Heart right ventricle (tissue), 16 donors: Measurements from ENCODE around the gene DLL4. TPM values are rescaled to one million over a fixed set of nuclear protein-coding genes. Genes with fewer than 3 reads are reported as not detected.

Experiments
- ATAC-seq, 8 donors: fragments of 200-7000 bp; cut with Tn5 transposase; one replicate each; pipeline ENCODE4 v1.9.1; 2020; ENCODE audit warnings: mild to moderate bottlenecking in 8 of 8, moderate library complexity in 8 of 8, moderate number of reproducible peaks in 1 of 8
- DNase-seq, 2 donors: peaks; one replicate each; pipeline ENCODE4 v3.0.0-alpha.2; 2020
- H3K27ac ChIP-seq, 10 donors: fragments of 200-600 bp; sonication (generic) in 2 of 10; one replicate each; pipeline versions ENCODE4 v1.5.0 to v1.8.0; 2020 to 2022; ENCODE audit warnings: mild to moderate bottlenecking in 3 of 10
- H3K27me3 ChIP-seq, 7 donors: fragments of 200-600 bp; one replicate each; pipeline ENCODE4 v1.8.0; 2021 to 2022; ENCODE audit warnings: mild to moderate bottlenecking in 2 of 7
- H3K36me3 ChIP-seq, 9 donors: fragments of 200-600 bp; sonication (generic) in 1 of 9; one replicate each; pipeline versions ENCODE4 v1.5.0 to v1.8.0; 2020 to 2022; ENCODE audit warnings: mild to moderate bottlenecking in 2 of 9
- H3K4me1 ChIP-seq, 9 donors: fragments of 200-600 bp; sonication (generic) in 1 of 9; one replicate each; pipeline versions ENCODE4 v1.5.0 to v1.8.0; 2020 to 2022; ENCODE audit warnings: mild to moderate bottlenecking in 4 of 9
- H3K4me3 ChIP-seq, 10 donors: fragments of 200-600 bp; sonication (generic) in 2 of 10; one replicate each; pipeline versions ENCODE4 v1.5.0 to v1.8.0; 2020 to 2022; ENCODE audit warnings: mild to moderate bottlenecking in 7 of 10, moderate library complexity in 2 of 10
- H3K9me3 ChIP-seq, 11 donors: fragments of 200-600 bp in 10 of 11; sonication (generic) in 2 of 11; one replicate each; pipeline versions ENCODE4 v1.5.0 to v1.8.0; 2013 to 2022; ENCODE audit warnings: mild to moderate bottlenecking in 2 of 11, control low read depth in 1 of 11, moderate library complexity in 1 of 11
- WGBS, 2 donors: extraction: QIAGEN DNeasy Blood & Tissue Kit; methylation state at CpG; one replicate each; pipeline ENCODE4 v1.1.7; 2013; ENCODE audit warnings: inconsistent platforms in 1 of 2; 5-methylcytosine and 5-hydroxymethylcytosine counted together
- intact Hi-C, 10 donors: fragments of 100-400 bp; cut with DNase I; formaldehyde crosslinking; loops; one replicate each; pipeline versions ENCODE4 v1.11.1 to v1.14.2; 2022
- polyA plus RNA-seq, 2 donors: library from polyadenylated mRNA; stranded (reverse); fragments of 200-250 nt; gene quantifications; one replicate each; pipeline ENCODE4 v1.2.3, GENCODE V29; 2013
- total RNA-seq, 10 donors: library from RNA; stranded (reverse); fragmentation: NEBNext Ultra II Directional in 3 of 10; extraction: Animal tissue kit (Norgen Biotek cat#: 25700) in 3 of 10; gene quantifications; one replicate each; pipeline versions ENCODE4 v1.2.1 to v1.2.4, GENCODE V29; 2021 to 2023
- TF ChIP-seq, protein P1 (sequence below), 9 donors: fragments of 200-600 bp; sonication (generic) in 2 of 9; IDR thresholded peaks; one replicate each; pipeline versions ENCODE4 v1.5.0 to v1.8.0; 2021 to 2022; ENCODE audit warnings: antibody characterized with exemption in 9 of 9, mild to moderate bottlenecking in 5 of 9, moderate library complexity in 1 of 9
- donor health status: Arrhythmogenic right ventricular cardiomyopathy.
- donor health status: ischemic (EF 13 %, LVEDD 7.1; RV severe dilation, severe dysfunction).
- donor health status: healthy with polysubstance abuse.
- donor health status: DM: no; HTN: yes; CAD: no.
- donor health status: DM: no; HTN: no; CAD: no.
- donor health status: ischemic (EF 25% LVEDD 6.9; RV normal size, moderate dysfunction).
- donor health status: ischemic (EF 25% LVEDD 5.7; RV mildly dilated, moderate dysfunction).
- donor health status: healthy.
- donor health status: DM: yes; HTN: yes; CAD: no.
- donor health status: Ischemic cardiomyopathy.
- donor health status: ischemic (EF 35%, LVEDD 5.7; RV mildly dilated, moderate dysfunction).
- donor health status: nonischemic (EF 11% LVEDD 7.7; RV severe dilation, severe dysfunction).
- donor health status: DM: yes; HTN: yes; CAD: no.
- donor health status: PGD.
- donor health status: ischemic (EF 29% LVEDD 5.4; RV normal size, mild dysfunction).
- donor health status: nonischemic (EF 23%, LVEDD 6.1; RV moderate dilation, normal function).

DLL4 gene
- total and polyA plus RNA-seq, 12 donors: 6.5 to 24.8 (median 14.0) TPM

DNA sequence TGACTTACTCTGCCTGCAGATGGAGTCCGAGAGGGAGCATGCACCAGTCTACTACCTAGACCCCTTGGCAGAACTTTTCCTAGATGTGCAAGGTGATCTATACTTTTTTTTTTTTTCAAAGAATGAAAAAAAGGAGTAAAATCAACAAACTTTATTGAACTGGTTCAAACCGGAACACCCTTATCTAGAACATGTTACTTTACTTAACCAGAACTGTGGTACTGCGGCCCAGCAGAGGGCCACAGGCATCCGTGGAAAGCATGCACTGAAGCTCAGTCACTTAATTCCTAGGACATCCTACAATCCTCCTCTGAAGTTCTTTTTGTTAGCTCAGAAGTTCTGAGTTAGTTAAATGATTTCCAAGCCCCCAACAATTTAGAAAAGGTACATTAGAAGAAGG, 45.7 kb downstream of the DLL4 start:
- 83 to 85% methylated on average over 4 of the region's 4 CpGs for WGBS, 2 donors
- intact Hi-C loops: no loop called here
- peaks cover 0 to 45% (median 12%) of the 10 kb centered on the region in 9 donors for H3K36me3 ChIP-seq
- no peak overlapping the region for H3K4me3 ChIP-seq
- H3K9me3 ChIP-seq: no peaks in the 10 kb centered on the region
- no peak overlapping the region for H3K27ac ChIP-seq
- DNase-seq (no peak), ATAC-seq (no peak)
- peaks cover 0 to 4% (median 0%) of the 10 kb centered on the region in 9 donors for H3K4me1 ChIP-seq
- no peaks in the 10 kb centered on the region for H3K27me3 ChIP-seq
- TF ChIP-seq, protein P1, sequence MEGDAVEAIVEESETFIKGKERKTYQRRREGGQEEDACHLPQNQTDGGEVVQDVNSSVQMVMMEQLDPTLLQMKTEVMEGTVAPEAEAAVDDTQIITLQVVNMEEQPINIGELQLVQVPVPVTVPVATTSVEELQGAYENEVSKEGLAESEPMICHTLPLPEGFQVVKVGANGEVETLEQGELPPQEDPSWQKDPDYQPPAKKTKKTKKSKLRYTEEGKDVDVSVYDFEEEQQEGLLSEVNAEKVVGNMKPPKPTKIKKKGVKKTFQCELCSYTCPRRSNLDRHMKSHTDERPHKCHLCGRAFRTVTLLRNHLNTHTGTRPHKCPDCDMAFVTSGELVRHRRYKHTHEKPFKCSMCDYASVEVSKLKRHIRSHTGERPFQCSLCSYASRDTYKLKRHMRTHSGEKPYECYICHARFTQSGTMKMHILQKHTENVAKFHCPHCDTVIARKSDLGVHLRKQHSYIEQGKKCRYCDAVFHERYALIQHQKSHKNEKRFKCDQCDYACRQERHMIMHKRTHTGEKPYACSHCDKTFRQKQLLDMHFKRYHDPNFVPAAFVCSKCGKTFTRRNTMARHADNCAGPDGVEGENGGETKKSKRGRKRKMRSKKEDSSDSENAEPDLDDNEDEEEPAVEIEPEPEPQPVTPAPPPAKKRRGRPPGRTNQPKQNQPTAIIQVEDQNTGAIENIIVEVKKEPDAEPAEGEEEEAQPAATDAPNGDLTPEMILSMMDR (IDR thresholded peaks at IDR 0.05): no peak

DNA sequence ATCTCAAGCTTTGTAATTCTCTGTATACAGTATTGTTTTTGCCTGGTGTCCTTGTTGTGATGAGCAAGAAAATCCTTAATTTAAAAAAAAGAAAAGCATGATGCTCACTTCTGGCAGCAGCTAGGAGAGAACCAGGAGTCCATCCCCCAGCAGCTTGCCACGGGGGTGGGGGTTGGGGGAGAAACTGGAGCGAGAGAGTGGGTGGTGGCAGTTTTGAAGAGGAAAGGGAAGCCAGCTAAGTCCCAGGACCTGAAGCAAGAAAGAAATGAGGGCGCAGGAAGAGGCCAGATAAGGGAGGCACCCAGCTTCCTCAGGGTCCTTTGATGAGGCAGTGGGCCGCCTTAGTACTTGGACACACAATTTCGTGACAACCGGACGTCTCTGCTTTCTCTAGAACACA, 47.7 kb downstream of the DLL4 start:
- Histone ChIP-seq H3K36me3 (peaks cover 0 to 64% (median 24%) of the 10 kb centered on the region in 9 donors), H3K27ac (no peak overlapping the region), H3K27me3 (no peaks in the 10 kb centered on the region), H3K4me3 (no peak overlapping the region), H3K4me1 (peaks cover 0 to 4% (median 0%) of the 10 kb centered on the region in 9 donors), H3K9me3 (no peaks in the 10 kb centered on the region)
- DNase-seq (no peak), ATAC-seq (no peak)
- WGBS, 2 donors: 75 to 81% methylated on average over 7 of the region's 7 CpGs
- intact Hi-C loops: no loop called here
- TF ChIP-seq, protein P1 (IDR thresholded peaks at IDR 0.05): no peak

DNA sequence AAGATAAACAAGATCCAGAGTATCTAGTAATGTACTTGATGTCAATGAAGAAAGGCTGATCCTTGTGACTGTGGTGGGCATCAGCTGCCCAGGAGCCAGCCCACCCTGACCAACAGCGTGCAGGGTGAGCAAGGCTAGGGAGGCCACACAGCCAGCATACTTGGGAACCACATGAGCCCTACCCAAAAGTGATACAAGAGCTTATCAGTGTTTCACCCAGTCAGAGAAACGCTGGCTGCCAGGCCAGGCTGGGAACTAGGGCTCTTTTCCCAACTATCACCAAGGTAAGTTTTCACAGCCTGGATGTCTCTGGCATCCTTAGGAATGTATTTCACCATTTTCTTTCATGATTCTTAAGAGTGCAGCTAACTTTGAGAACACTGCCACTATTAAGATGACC, 49.0 kb downstream of the DLL4 start:
- 64 to 66% methylated on average over 2 of the region's 2 CpGs for WGBS, 2 donors
- intact Hi-C loops: no loop called here

DNA sequence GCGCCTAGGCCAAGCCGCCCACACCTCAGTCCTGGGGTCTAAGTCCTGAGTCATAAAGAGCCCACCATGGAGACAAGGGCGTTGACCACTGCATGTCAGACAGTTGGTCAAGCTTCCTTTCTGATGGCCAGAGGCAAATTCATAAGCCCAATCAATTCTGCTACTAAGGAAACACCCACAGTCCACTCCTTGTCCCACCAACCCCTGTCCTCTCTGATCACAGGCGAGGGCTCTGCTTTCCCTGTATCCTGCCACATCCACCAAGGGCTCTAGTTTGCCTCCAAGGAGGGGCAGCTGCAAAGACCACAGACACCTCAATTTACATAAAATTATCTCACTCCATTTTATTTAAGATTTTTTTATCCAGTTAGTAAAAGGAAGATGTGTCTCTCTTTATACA, 49.4 kb downstream of the DLL4 start:
- Histone ChIP-seq H3K9me3 (no peaks in the 10 kb centered on the region), H3K27me3 (no peaks in the 10 kb centered on the region), H3K4me1 (peaks cover 0 to 16% (median 0%) of the 10 kb centered on the region in 9 donors), H3K36me3 (peaks cover 0 to 82% (median 38%) of the 10 kb centered on the region in 9 donors), H3K27ac (no peak overlapping the region), H3K4me3 (no peak overlapping the region)
- WGBS, 2 donors: 98% methylated on average over 4 of the region's 4 CpGs
- DNase-seq: no peak
- no peak for ATAC-seq
- intact Hi-C loops: no loop called here
- TF ChIP-seq, protein P1 (IDR thresholded peaks at IDR 0.05): no peak

More for the DNA sequence above, 49.0 kb downstream of the DLL4 start:
- TF ChIP-seq, protein P1 (IDR thresholded peaks at IDR 0.05): no peak
- Histone ChIP-seq H3K4me1 (peaks cover 0 to 13% (median 0%) of the 10 kb centered on the region in 9 donors), H3K9me3 (no peaks in the 10 kb centered on the region), H3K4me3 (no peak overlapping the region), H3K36me3 (peaks cover 0 to 78% (median 34%) of the 10 kb centered on the region in 9 donors), H3K27me3 (no peaks in the 10 kb centered on the region), H3K27ac (no peak overlapping the region)
- DNase-seq (no peak), ATAC-seq (peak in 2 of 8 donors; percentile 29 to 32)
